ENCODE measurements around the gene VCAM1.

- TF ChIP-seq EP300 (IDR thresholded peaks at IDR 0.05) (no peak), POLR2A (IDR thresholded peaks at IDR 0.05) (no peak)
- TF ChIP-seq, protein P1, sequence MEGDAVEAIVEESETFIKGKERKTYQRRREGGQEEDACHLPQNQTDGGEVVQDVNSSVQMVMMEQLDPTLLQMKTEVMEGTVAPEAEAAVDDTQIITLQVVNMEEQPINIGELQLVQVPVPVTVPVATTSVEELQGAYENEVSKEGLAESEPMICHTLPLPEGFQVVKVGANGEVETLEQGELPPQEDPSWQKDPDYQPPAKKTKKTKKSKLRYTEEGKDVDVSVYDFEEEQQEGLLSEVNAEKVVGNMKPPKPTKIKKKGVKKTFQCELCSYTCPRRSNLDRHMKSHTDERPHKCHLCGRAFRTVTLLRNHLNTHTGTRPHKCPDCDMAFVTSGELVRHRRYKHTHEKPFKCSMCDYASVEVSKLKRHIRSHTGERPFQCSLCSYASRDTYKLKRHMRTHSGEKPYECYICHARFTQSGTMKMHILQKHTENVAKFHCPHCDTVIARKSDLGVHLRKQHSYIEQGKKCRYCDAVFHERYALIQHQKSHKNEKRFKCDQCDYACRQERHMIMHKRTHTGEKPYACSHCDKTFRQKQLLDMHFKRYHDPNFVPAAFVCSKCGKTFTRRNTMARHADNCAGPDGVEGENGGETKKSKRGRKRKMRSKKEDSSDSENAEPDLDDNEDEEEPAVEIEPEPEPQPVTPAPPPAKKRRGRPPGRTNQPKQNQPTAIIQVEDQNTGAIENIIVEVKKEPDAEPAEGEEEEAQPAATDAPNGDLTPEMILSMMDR (IDR thresholded peaks at IDR 0.05): no peak
These were observed 15.1 kb upstream of the VCAM1 start for GRCh38 chr1:100704473-100704872.

Data from sigmoid colon (tissue), 4 donors.